Naive thymus-derived CD8-positive, alpha-beta T cell (primary cell): ENCODE data around the gene TPCN1. TPM values are rescaled to one million over a fixed set of nuclear protein-coding genes. Genes with fewer than 3 reads are reported as not detected.
"Not testable (repeated sequence)": the region's sequence is repeated elsewhere in the genome, so short reads cannot be mapped to it uniquely, and the experiment has no call there.

Source experiments
- ATAC-seq, 2 donors: fragments of 150-1000 bp; cut with Tn5 transposase in 1 of 2; sonication (Bioruptor Pico), chemical (Tn5 transposase) in 1 of 2; 1 replicate in 1 of 2; 2 replicates in 1 of 2; pipeline ENCODE4 v1.10.0; 2021; ENCODE audit warnings: mild to moderate bottlenecking in 2 of 2, moderate library complexity in 2 of 2
- POLR2A ChIA-PET: fragments of 350-600 bp; sonication (Branson Sonifier 250); formaldehyde crosslinking; loops from one replicate; lab custom pipeline; 2021; ENCODE audit warnings: antibody characterized with exemption; lab: Charles Lee
- DNase-seq, 10 donors: peaks; one replicate each; pipeline versions ENCODE4 v3.0.0 to v3.0.0-alpha.2; 2020 to 2022
- H3K27ac Mint-ChIP-seq, 10 donors: one replicate each; pipeline ENCODE4 v1.8.0; 2020 to 2022; ENCODE audit warnings: mild to moderate bottlenecking in 10 of 10, mixed read lengths in 10 of 10, moderate library complexity in 4 of 10, inconsistent platforms in 1 of 10
- H3K27me3 Mint-ChIP-seq, 5 donors: one replicate each; pipeline ENCODE4 v1.8.0; 2021 to 2022; ENCODE audit warnings: mixed read lengths in 5 of 5
- H3K36me3 Mint-ChIP-seq, 3 donors: one replicate each; pipeline ENCODE4 v1.8.0; 2020 to 2022; ENCODE audit warnings: mixed read lengths in 3 of 3, mild to moderate bottlenecking in 2 of 3, inconsistent platforms in 1 of 3
- H3K4me1 Mint-ChIP-seq, 4 donors: one replicate each; pipeline ENCODE4 v1.8.0; 2021 to 2022; ENCODE audit warnings: mixed read lengths in 4 of 4
- H3K4me3 Mint-ChIP-seq, 10 donors: one replicate each; pipeline ENCODE4 v1.8.0; 2020 to 2022; ENCODE audit warnings: mild to moderate bottlenecking in 10 of 10, mixed read lengths in 10 of 10, moderate library complexity in 6 of 10, inconsistent platforms in 1 of 10
- H3K9me3 Mint-ChIP-seq, 9 donors: one replicate each; pipeline ENCODE4 v1.8.0; 2020 to 2022; ENCODE audit warnings: mixed read lengths in 9 of 9, mild to moderate bottlenecking in 3 of 9, inconsistent platforms in 1 of 9, moderate library complexity in 1 of 9
- polyA plus RNA-seq, 3 donors: library from polyadenylated mRNA; unstranded; fragments of 300-500 nt; fragmentation: Illumina TruSeq; gene quantifications; one replicate each; pipeline ENCODE4 v1.2.3, GENCODE V29; 2021
- total RNA-seq, 8 experiments: library from RNA in 2 of 8; stranded (reverse) in 2 of 8; gene quantifications; one replicate each; pipeline ENCODE4 v1.2.3 and lab custom pipeline; 2021 to 2026

Gene TPCN1
- total and polyA plus RNA-seq, 5 experiments from 2014 or later, result 6.7 to 83.0 (median 16.5) TPM

DNA sequence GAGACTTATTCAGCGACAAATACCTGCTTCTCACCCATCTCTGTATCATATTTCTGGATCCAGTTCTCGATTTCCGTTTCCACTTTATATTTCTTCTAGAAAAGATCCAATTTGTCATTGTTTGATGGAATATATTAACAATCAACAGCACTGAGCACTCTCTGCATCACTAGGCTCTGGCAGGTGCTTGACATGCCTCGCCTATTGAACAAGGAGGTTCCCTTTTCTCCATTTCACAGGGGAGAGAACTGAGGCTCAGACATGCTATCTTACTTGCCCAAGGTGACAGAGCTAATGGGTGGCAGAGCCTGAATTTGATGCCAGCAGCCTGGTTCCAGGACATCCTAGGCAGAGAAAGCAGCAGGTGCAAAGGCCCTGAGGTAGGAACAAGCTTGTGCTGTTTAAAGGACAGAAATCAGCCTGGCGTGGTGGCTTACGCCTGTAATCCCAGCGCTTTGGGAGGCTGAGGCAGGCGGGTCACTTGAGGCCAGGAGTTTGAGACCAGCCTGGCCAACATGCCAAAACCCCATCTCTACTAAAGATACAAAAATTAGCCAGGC, 23.7 kb upstream of the TPCN1 start:
- DNase-seq, result no peak
- H3K4me1 Mint-ChIP-seq, result peaks cover 0 to 14% (median 4%) of the 10 kb centered on the region in 4 donors

DNA sequence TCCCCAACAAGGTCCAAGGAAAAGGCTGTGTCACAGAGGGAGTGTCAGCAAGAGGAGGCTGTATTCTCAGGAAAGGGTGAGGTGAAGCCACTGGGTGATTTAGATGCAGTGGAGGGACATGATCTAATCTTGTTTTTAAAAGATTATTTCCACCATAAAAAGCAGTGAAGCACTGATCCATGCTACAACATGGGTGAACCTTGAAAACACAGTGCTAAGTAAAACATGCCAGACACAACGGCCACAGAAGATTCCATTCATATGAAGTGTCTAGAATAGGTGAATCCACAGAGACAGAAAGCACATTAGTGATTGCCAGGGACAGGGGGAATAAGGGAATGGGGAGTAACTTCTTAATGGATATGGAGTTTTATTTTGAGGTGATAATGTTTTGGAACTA, 23.0 kb upstream of the TPCN1 start:
- H3K27ac Mint-ChIP-seq, result peak overlapping the region in 3 of 10 donors; percentile 30 to 50 (median 50)
- H3K27me3 Mint-ChIP-seq, result no peaks in the 10 kb centered on the region
- peaks cover 0 to 14% (median 4%) of the 10 kb centered on the region in 4 donors for H3K4me1 Mint-ChIP-seq
- no peak overlapping the region for H3K4me3 Mint-ChIP-seq
- ATAC-seq, result no peak
- POLR2A ChIA-PET, result no interaction called here
- H3K9me3 Mint-ChIP-seq, result no peaks in the 10 kb centered on the region
- H3K36me3 Mint-ChIP-seq, result no peaks in the 10 kb centered on the region
- no peak for DNase-seq

More for the DNA sequence above, 23.7 kb upstream of the TPCN1 start:
- Mint-ChIP-seq H3K27me3 (no peaks in the 10 kb centered on the region), H3K4me3 (no peak overlapping the region), H3K27ac (peak overlapping the region in 1 of 10 donors; percentile 46), H3K36me3 (no peaks in the 10 kb centered on the region), H3K9me3 (no peaks in the 10 kb centered on the region)
- POLR2A ChIA-PET, result interaction anchor here (0.6 to 0.7 kb wide), 3 partner anchors 12 to 74 kb away, joined by 3 to 4 read pairs (median 4); no protein-coding TSS in a partner anchor
- no peak for ATAC-seq

DNA sequence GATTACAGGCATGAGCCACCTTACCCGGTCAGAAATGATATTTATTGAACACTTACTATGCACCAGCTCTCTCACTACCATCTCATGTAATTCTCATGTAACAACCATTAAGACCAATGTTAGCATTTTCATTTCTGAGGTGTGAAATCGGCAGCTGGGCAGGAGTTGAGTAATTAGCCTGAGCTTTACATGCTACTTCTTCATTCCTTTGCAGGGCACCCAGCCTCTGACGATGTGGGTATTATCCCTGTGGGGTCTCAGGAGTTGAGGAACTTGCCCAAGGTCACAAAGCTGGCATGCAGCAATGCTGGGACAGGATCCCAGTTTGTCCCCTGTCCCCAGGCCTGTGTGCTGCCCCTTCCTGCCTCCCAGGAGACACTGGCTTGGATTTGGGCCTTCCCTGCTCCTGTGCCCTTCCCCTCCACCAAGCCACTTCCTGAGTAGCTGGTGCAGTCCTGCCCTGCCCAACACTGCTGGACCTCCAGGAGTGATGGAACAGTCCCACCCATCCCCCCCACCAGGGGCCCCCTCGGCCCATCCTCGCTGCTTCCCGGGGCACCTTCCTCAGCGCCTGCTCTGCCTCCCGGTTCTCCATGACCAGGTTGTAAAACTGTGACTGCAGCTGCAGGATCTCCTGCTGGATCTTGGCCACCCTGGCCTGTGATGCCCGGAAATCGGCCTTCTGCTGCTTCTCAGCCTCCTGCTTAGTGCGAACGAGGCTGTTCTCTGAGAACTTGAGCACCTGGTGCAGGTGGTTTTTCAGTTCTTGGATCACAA, 21.1 kb upstream of the TPCN1 start:
- H3K4me1 Mint-ChIP-seq, result peaks cover 0 to 17% (median 2%) of the 10 kb centered on the region in 4 donors
- H3K9me3 Mint-ChIP-seq, result no peaks in the 10 kb centered on the region
- H3K27me3 Mint-ChIP-seq, result no peaks in the 10 kb centered on the region
- H3K4me3 Mint-ChIP-seq, result no peak overlapping the region
- no peak overlapping the region for H3K27ac Mint-ChIP-seq
- H3K36me3 Mint-ChIP-seq, result no peaks in the 10 kb centered on the region
- DNase-seq (no peak), ATAC-seq (no peak)
- POLR2A ChIA-PET, result interaction anchor here (1.1 kb wide), 1 partner anchor 10 kb away, joined by 3 read pairs; no protein-coding TSS in a partner anchor

DNA sequence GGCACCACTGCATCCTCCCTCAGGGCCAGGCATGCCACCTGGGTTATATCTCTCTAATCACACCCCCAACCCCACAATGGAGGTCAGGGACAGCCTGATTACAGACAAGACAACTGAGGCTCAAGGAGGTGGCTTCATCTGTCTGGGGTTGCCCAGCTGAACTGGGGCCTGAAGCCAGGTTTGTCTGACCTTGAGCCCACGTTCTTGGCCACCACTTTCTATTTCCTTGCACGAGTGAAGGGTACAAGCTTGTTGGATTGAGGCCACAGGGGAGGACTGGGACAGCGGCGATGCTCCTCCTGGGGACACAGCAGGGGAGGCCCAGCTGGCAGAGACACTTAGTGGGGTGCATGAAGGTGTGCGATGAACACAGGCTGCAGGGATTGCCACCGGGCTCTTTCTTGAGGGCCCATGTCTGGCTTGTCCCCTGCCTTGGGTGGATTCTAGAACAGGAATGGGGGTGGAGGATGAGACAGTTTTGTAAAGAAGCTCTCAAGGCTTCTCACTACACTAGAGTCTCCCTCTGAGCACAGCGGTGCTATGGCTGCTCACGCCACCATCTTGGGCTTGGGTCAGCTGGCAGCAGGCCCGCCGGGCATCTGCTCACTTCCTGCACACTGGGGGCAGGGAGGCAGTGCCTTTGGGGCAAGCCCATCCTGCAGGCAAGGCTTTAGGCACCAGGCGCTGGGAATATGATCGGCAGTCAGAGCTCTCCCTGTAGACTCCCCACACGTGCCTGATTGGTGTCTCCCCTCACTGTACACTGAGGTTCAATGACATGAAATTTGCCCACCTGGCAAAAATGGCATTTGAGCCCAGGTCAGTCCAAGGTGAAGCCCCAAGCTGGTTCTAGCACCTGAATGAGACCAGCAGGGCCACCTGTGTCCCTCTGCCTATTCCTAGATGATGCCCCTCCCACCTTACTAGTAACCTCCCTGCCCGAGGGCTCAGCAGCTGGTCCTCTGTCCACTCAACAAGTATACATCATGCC, 19.8 kb upstream of the TPCN1 start:
- Mint-ChIP-seq H3K9me3 (no peaks in the 10 kb centered on the region), H3K4me1 (peaks cover 0 to 22% (median 2%) of the 10 kb centered on the region in 4 donors), H3K27ac (peak overlapping the region in 1 of 10 donors; percentile 40), H3K4me3 (no peak overlapping the region), H3K36me3 (no peaks in the 10 kb centered on the region), H3K27me3 (no peaks in the 10 kb centered on the region)
- POLR2A ChIA-PET, result no interaction called here
- DNase-seq, result no peak
- no peak for ATAC-seq

DNA sequence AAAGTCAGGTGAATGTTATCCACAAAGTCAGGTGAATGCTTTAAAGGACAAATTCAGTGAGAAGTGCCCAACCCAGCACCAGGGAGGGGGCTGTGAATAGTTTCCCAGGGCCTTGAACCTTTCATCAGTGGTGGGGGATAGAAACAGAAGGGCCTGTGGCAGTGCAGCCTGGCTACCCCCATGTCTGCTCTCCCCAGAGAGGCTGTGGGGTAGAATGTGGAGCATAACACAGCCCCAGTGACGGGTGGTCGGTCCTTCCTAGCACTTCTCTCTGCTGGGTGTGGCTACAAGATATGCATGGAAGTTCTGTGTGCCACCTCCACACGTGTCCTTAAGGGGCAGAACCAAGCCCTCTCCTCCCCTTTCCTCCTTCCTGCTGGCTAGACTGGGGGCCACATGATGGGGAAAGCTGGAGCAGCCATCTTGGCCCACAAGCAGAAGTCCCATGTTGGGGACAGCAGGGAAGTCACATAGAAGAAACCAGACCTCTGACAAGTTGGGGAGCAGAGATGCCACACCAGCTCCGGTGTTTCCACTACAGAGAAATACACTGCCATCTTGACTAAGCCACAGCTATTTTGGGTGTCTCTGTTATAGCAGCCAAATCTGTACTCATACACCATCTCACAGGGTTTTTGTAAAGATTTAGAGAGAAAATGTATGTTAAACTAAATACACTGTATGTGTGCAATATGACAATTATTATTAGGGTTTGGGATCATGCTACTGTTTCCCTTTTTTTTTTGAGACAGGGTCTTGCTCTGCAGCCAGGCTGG, 18.8 kb upstream of the TPCN1 start:
- Mint-ChIP-seq H3K9me3 (no peaks in the 10 kb centered on the region), H3K4me1 (peaks cover 3 to 26% (median 8%) of the 10 kb centered on the region in 4 donors), H3K4me3 (no peak overlapping the region), H3K27me3 (no peaks in the 10 kb centered on the region), H3K27ac (no peak overlapping the region), H3K36me3 (no peaks in the 10 kb centered on the region)
- DNase-seq (no peak), ATAC-seq (no peak)
- POLR2A ChIA-PET, result interaction anchor here (0.6 to 1.3 kb wide), 3 partner anchors 9 to 17 kb away, joined by 3 to 4 read pairs (median 3); partner anchors contain the start of gene DDX54

DNA sequence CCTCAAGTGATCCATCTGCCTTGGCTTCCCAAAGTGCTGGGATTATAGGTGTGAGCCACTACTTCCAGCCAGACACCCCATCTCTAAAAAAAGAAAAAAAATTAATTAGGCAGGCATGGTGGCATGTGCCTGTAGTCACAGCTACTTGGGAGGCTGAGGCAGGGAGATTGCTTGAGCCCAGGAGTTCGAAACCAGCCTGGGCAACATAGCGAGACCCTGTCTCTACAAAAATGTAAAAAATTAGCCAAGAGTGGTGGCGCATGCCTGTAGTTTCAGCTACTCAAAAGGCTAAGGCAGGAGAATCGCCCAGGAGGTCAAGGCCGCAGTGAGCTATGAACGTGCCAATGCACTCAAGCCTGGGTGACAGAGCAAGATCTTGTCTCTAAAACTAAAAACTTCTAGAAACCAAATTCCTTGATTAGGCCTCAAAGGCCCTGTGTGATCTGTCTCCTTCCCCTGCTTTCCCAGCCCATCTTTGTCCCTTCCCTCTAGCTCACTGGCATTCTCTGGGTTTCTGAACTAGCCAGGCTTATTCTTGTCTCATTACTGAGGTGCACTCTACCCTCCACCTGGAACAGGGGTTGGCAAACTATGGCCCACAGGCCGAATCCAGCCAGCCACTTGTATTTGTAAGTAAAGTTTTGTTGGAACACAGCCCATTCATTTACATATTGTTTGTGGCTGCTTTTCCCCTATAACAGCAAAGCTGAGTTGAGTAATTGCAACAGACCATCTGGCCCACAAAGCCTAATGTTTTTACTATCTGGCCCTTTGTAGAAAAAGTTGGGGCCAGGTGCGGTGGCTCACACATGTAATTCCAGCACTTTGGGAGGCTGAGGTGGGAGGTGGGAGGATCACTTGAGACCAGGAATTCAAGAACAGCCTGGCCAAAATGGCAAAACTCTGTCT, 17.2 kb upstream of the TPCN1 start:
- DNase-seq (no peak), ATAC-seq (no peak)
- Mint-ChIP-seq H3K27me3 (no peaks in the 10 kb centered on the region), H3K27ac (peak overlapping the region in 7 of 10 donors; percentile 15 to 73 (median 50)), H3K9me3 (no peaks in the 10 kb centered on the region), H3K4me1 (peaks cover 17 to 35% (median 22%) of the 10 kb centered on the region in 4 donors), H3K4me3 (no peak overlapping the region), H3K36me3 (no peaks in the 10 kb centered on the region)
- POLR2A ChIA-PET, result interaction anchor here (0.6 to 1.3 kb wide), 3 partner anchors 7 to 265 kb away, joined by 3 to 4 read pairs (median 4); no protein-coding TSS in a partner anchor

DNA sequence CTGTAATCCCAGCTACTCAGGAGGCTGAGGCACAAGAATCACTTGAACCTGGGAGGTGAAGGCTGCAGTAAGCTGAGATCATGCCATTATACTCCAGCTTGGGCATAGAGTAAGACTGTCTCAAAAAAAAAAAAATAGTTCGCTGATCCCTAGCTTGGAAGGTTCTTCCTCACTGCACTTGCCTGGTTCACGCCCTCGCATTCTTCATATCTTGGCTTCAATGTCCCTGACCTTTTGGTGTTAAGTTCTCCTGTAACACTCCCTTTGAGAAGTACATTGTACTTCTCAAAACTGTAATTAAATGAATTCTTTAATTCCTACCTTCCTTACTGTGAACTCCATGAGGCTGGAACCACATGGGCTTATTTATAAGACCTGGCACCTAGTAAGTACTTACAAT, 16.5 kb upstream of the TPCN1 start:
- Mint-ChIP-seq H3K4me3 (no peak overlapping the region), H3K9me3 (no peaks in the 10 kb centered on the region), H3K36me3 (no peaks in the 10 kb centered on the region), H3K27me3 (no peaks in the 10 kb centered on the region), H3K4me1 (peaks cover 17 to 42% (median 26%) of the 10 kb centered on the region in 4 donors), H3K27ac (peak overlapping the region in 4 of 10 donors; percentile 6 to 73 (median 42))
- POLR2A ChIA-PET, result no interaction called here
- DNase-seq (no peak), ATAC-seq (no peak)

DNA sequence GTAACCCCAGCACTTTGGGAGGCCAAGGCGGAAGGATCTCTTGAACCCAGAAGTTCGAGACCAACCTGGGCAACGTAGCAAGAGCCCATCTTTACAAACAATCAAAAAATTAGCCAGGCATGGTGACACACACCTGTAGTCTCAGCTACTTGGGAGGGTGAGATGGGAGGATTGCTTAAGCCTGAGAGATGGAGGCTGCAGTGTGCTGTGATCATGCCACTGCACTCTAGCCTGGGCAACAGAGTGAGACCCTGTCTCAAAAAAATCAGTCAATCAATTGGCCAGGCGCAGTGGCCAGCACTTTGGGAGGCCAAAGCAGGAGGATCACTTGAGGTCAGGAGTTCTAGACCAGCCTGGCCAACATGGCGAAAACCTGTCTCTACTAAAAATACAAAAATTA, 14.5 kb upstream of the TPCN1 start:
- H3K36me3 Mint-ChIP-seq, H3K9me3 Mint-ChIP-seq, H3K27me3 Mint-ChIP-seq, H3K4me3 Mint-ChIP-seq, DNase-seq, ATAC-seq: not testable (repeated sequence)
- Mint-ChIP-seq H3K4me1 (peaks cover 21 to 56% (median 40%) of the 10 kb centered on the region in 4 donors), H3K27ac (peak overlapping the region in 7 of 10 donors; percentile 24 to 91 (median 79))
- POLR2A ChIA-PET, result interaction anchor here (2.5 kb wide), 1 partner anchor 15 kb away, joined by 24 read pairs; the partner anchor contains the start of gene TPCN1

DNA sequence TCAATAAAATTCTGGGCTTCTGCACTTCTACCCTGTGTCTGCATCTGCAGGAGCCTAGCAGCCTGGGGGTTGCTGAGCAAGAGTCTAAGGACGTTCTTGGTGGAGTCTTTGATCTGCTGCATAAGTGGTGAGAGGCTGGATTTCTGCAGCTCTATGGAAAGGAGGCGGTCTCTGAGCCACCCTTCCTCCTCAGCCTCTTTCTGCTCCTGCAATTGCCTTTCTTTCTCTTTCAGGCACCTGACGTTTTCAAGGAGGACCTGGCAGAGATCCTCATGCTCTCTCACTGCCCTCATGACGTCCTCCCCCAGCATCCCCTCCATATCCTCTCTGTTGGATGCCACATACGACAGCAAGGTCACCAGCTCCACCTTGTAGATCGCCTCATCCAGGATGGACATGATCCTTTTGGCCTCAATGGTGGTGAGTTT, 13.6 kb upstream of the TPCN1 start:
- H3K4me3 Mint-ChIP-seq, result peak overlapping the region in 8 of 10 donors; percentile 1 to 83 (median 76)
- H3K27ac Mint-ChIP-seq, result peak overlapping the region; percentile 84 to 97 (median 92)
- H3K9me3 Mint-ChIP-seq, result no peaks in the 10 kb centered on the region
- no peaks in the 10 kb centered on the region for H3K36me3 Mint-ChIP-seq
- peak; percentile 49 to 57 for ATAC-seq
- peaks cover 21 to 54% (median 40%) of the 10 kb centered on the region in 4 donors for H3K4me1 Mint-ChIP-seq
- POLR2A ChIA-PET, result interaction anchor here (0.6 to 2.5 kb wide), 5 partner anchors 12 to 229 kb away, joined by 3 to 24 read pairs (median 4); partner anchors contain the start of genes OAS2 and TPCN1
- H3K27me3 Mint-ChIP-seq, result no peaks in the 10 kb centered on the region
- DNase-seq, result peak in 6 of 10 donors; percentile 9 to 56 (median 29)

DNA sequence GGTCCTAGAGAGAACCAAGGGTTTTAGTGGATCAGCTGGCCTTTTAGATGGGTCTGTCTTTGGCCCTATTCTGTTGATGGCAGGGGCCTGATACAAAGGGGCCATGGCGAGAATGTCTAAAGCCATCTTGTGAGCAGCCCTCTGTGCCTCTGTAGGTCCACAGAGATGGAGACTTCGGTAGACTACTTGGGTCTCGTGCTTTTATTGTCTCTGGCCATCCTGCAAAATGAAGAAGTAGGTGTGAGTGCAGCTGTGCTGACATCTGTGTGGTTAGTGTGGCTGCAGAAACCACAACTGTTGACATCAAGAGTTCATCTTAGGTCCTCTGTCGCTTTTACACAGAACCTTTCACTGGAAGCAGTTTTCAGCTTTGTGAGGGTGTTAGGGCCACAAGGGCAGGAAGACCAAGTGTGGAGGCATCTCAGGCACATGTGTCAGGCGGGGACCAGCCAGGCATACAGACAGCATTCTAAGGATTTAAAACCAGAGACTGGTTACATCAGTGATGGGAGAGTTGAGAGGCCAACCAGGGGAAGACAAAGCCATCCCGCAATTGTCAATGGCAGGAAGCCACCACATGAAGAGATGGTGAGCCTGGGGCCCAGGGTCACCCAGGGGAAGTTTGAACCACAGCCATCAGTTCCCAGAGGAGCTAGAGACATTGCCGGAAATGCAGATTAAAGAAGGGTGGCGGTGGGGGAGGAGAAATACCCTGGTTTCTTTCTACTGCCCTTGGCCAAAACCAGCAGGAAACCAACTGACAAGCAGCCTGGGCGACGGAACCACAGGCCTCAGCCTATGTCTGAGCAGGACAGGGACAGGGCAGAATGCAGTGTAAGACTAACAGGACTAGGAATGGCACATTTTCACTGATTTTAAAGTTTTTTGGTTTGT, 13.0 kb upstream of the TPCN1 start:
- DNase-seq, result peak in 9 of 10 donors; percentile 34 to 76 (median 70)
- H3K4me1 Mint-ChIP-seq, result peaks cover 21 to 55% (median 41%) of the 10 kb centered on the region in 4 donors
- H3K27me3 Mint-ChIP-seq, result no peaks in the 10 kb centered on the region
- H3K9me3 Mint-ChIP-seq, result no peaks in the 10 kb centered on the region
- POLR2A ChIA-PET, result interaction anchor here (0.6 to 2.5 kb wide), 6 partner anchors 11 to 230 kb away, joined by 3 to 24 read pairs (median 4); partner anchors contain the start of genes OAS2 and TPCN1
- H3K4me3 Mint-ChIP-seq, result peak overlapping the region; percentile 53 to 84 (median 77)
- H3K36me3 Mint-ChIP-seq, result no peaks in the 10 kb centered on the region
- peak; percentile 80 to 81 for ATAC-seq
- H3K27ac Mint-ChIP-seq, result peak overlapping the region; percentile 84 to 97 (median 92)
